ENCODE measurements around the gene THADA.
A peak's percentile ranks its signal among the peaks of the same experiment; 100 is the strongest.

The THADA gene

GRCh38 chr2:43430489-43430888, 165.3 kb downstream of the THADA start:
- no peak for DNase-seq

GRCh38 chr2:43429369-43429768, 166.5 kb downstream of the THADA start:
- DNase-seq: no peak

GRCh38 chr2:43427032-43427424, 168.8 kb downstream of the THADA start:
- DNase-seq: no peak

- peak; percentile 21 for DNase-seq
Measured at GRCh38 chr2:43426305-43427031, 169.4 kb downstream of the THADA start.

GRCh38 chr2:43425659-43426058, 170.2 kb downstream of the THADA start:
- DNase-seq: no peak

- no peak for DNase-seq
Measured at GRCh38 chr2:43424262-43425207, 171.3 kb downstream of the THADA start.

GRCh38 chr2:43423941-43424261, 171.9 kb downstream of the THADA start:
- no peak for DNase-seq

GRCh38 chr2:43421194-43421593, 174.6 kb downstream of the THADA start:
- no peak for DNase-seq

- DNase-seq: no peak
Measured at GRCh38 chr2:43420389-43420801, 175.4 kb downstream of the THADA start.

GRCh38 chr2:43419876-43420275, 176.0 kb downstream of the THADA start:
- DNase-seq: no peak

- no peak for DNase-seq
Measured at GRCh38 chr2:43419243-43419642, 176.6 kb downstream of the THADA start.

GRCh38 chr2:43418680-43419079, 177.2 kb downstream of the THADA start:
- DNase-seq: no peak

- no peak for DNase-seq
Measured at GRCh38 chr2:43417300-43417699, 178.5 kb downstream of the THADA start.

GRCh38 chr2:43415592-43415991, 180.2 kb downstream of the THADA start:
- no peak for DNase-seq

- no peak for DNase-seq
Measured at GRCh38 chr2:43414586-43415135, 181.2 kb downstream of the THADA start.

GRCh38 chr2:43414033-43414432, 181.8 kb downstream of the THADA start:
- DNase-seq: no peak

GRCh38 chr2:43412114-43412753, 183.6 kb downstream of the THADA start:
- DNase-seq: no peak

GRCh38 chr2:43410055-43410604, 185.7 kb downstream of the THADA start:
- DNase-seq: no peak

GRCh38 chr2:43408407-43409160, 187.3 kb downstream of the THADA start:
- DNase-seq: no peak

- no peak for DNase-seq
Measured at GRCh38 chr2:43407935-43408334, 187.9 kb downstream of the THADA start.

- no peak for DNase-seq
Measured at GRCh38 chr2:43406651-43407279, 189.1 kb downstream of the THADA start.

GRCh38 chr2:43405829-43406228, 190.0 kb downstream of the THADA start:
- DNase-seq: no peak

Measured in NCI-H2029 (cell line).